ENCODE data around the gene ACP4.
"Not testable (repeated sequence)": the region's sequence is repeated elsewhere in the genome, so short reads cannot be mapped to it uniquely, and the experiment has no call there.

- TF ChIP-seq, protein P1, sequence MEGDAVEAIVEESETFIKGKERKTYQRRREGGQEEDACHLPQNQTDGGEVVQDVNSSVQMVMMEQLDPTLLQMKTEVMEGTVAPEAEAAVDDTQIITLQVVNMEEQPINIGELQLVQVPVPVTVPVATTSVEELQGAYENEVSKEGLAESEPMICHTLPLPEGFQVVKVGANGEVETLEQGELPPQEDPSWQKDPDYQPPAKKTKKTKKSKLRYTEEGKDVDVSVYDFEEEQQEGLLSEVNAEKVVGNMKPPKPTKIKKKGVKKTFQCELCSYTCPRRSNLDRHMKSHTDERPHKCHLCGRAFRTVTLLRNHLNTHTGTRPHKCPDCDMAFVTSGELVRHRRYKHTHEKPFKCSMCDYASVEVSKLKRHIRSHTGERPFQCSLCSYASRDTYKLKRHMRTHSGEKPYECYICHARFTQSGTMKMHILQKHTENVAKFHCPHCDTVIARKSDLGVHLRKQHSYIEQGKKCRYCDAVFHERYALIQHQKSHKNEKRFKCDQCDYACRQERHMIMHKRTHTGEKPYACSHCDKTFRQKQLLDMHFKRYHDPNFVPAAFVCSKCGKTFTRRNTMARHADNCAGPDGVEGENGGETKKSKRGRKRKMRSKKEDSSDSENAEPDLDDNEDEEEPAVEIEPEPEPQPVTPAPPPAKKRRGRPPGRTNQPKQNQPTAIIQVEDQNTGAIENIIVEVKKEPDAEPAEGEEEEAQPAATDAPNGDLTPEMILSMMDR (IDR thresholded peaks at IDR 0.05) = not testable (repeated sequence)
- not testable (repeated sequence) for TF ChIP-seq POLR2A (IDR thresholded peaks at IDR 0.05)
These were observed 28.7 kb upstream of the ACP4 start for GRCh38 chr19:50761501-50761900.

Data from testis (tissue), 2 donors.